Measurements from ENCODE around the gene PASK. TPM values are rescaled to one million over a fixed set of nuclear protein-coding genes. Genes with fewer than 3 reads are reported as not detected.

Gene PASK
- total and polyA plus RNA-seq, 10 donors = 8.0 to 35.6 (median 17.6) TPM

- no peak overlapping the region for H3K27ac ChIP-seq
- peaks cover 0 to 74% (median 13%) of the 10 kb centered on the region in 6 donors for H3K36me3 ChIP-seq
- H3K27me3 ChIP-seq (replicated peaks in 1 of 7) = no peaks in the 10 kb centered on the region
- intact Hi-C loops (cut with DNase I; ENCODE audit: low total_unique reads) = no loop called here
- H3K9me3 ChIP-seq = no peaks in the 10 kb centered on the region
- 95 to 98% (median 95%) methylated on average over 16 of the region's 16 CpGs for WGBS, 5 donors
- TF ChIP-seq, protein P1, sequence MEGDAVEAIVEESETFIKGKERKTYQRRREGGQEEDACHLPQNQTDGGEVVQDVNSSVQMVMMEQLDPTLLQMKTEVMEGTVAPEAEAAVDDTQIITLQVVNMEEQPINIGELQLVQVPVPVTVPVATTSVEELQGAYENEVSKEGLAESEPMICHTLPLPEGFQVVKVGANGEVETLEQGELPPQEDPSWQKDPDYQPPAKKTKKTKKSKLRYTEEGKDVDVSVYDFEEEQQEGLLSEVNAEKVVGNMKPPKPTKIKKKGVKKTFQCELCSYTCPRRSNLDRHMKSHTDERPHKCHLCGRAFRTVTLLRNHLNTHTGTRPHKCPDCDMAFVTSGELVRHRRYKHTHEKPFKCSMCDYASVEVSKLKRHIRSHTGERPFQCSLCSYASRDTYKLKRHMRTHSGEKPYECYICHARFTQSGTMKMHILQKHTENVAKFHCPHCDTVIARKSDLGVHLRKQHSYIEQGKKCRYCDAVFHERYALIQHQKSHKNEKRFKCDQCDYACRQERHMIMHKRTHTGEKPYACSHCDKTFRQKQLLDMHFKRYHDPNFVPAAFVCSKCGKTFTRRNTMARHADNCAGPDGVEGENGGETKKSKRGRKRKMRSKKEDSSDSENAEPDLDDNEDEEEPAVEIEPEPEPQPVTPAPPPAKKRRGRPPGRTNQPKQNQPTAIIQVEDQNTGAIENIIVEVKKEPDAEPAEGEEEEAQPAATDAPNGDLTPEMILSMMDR (IDR thresholded peaks at IDR 0.05 in 8 of 11, conservative IDR thresholded peaks at IDR 0.05 in 3 of 11) = no peak
- no peak for TF ChIP-seq POLR2AphosphoS5 (IDR thresholded peaks at IDR 0.05)
- no peak for TF ChIP-seq POLR2A (IDR thresholded peaks at IDR 0.05)
- H3K4me3 ChIP-seq = no peak overlapping the region
- no peak for DNase-seq
- no peaks in the 10 kb centered on the region for H3K4me1 ChIP-seq
These were observed 10.8 kb downstream of the PASK start for GRCh38 chr2:241138471-241138870.

GRCh38 chr2:241137276-241138190, 11.7 kb downstream of the PASK start:
- DNase-seq = no peak
- 88 to 96% (median 92%) methylated on average over 20 to 24 of the region's 24 CpGs for WGBS, 5 donors

GRCh38 chr2:241136661-241137260, 12.5 kb downstream of the PASK start:
- Histone ChIP-seq H3K4me1 (no peaks in the 10 kb centered on the region), H3K9me3 (no peaks in the 10 kb centered on the region), H3K36me3 (peaks cover 0 to 75% (median 13%) of the 10 kb centered on the region in 6 donors), H3K4me3 (no peak overlapping the region), H3K27me3 (replicated peaks in 1 of 7) (no peaks in the 10 kb centered on the region), H3K27ac (no peak overlapping the region)
- no peak for DNase-seq
- WGBS, 5 donors = 94 to 98% (median 95%) methylated on average over 8 to 25 of the region's 25 CpGs
- intact Hi-C loops (cut with DNase I; ENCODE audit: low total_unique reads) = no loop called here
- TF ChIP-seq POLR2A (IDR thresholded peaks at IDR 0.05) (no peak), POLR2AphosphoS5 (IDR thresholded peaks at IDR 0.05) (no peak)
- TF ChIP-seq, protein P1 (IDR thresholded peaks at IDR 0.05 in 8 of 11, conservative IDR thresholded peaks at IDR 0.05 in 3 of 11) = no peak

More at GRCh38 chr2:241137276-241138190, 11.7 kb downstream of the PASK start:
- TF ChIP-seq POLR2AphosphoS5 (IDR thresholded peaks at IDR 0.05) = no peak
- TF ChIP-seq, protein P1 (IDR thresholded peaks at IDR 0.05 in 8 of 11, conservative IDR thresholded peaks at IDR 0.05 in 3 of 11) = no peak
- TF ChIP-seq POLR2A (IDR thresholded peaks at IDR 0.05) = no peak
- H3K36me3 ChIP-seq = peaks cover 0 to 81% (median 13%) of the 10 kb centered on the region in 6 donors
- no peaks in the 10 kb centered on the region for H3K27me3 ChIP-seq (replicated peaks in 1 of 7)
- intact Hi-C loops (cut with DNase I; ENCODE audit: low total_unique reads) = no loop called here
- no peak overlapping the region for H3K4me3 ChIP-seq
- H3K9me3 ChIP-seq = no peaks in the 10 kb centered on the region
- no peak overlapping the region for H3K27ac ChIP-seq
- H3K4me1 ChIP-seq = no peaks in the 10 kb centered on the region

DNA sequence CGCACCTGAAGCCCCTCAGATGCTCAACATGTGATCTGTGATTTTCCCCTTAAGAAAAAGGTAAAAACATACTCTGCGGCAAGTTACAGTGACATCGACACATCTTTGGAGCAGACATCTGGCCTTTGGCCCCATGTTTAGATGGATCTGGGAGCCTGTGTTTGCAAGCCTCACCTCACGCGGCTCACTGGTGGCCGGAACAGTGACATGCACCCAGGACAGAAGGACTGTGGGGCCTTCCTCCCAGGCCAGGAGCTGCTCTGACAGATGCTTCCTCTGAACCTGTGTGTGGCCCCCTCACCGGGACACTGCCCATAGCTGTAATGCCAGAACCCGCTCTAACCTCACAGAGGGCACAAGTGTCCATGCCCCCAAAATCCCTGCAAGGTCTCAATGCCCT, 13.1 kb downstream of the PASK start:
- Histone ChIP-seq H3K36me3 (peaks cover 0 to 75% (median 13%) of the 10 kb centered on the region in 6 donors), H3K27me3 (replicated peaks in 1 of 7) (no peaks in the 10 kb centered on the region), H3K27ac (no peak overlapping the region), H3K4me1 (no peaks in the 10 kb centered on the region), H3K4me3 (no peak overlapping the region), H3K9me3 (no peaks in the 10 kb centered on the region)
- 95 to 100% (median 98%) methylated on average over 8 of the region's 8 CpGs for WGBS, 5 donors
- no peak for DNase-seq
- intact Hi-C loops (cut with DNase I; ENCODE audit: low total_unique reads) = no loop called here
- TF ChIP-seq, protein P1 (IDR thresholded peaks at IDR 0.05 in 8 of 11, conservative IDR thresholded peaks at IDR 0.05 in 3 of 11) = no peak
- TF ChIP-seq POLR2A (IDR thresholded peaks at IDR 0.05) (no peak), POLR2AphosphoS5 (IDR thresholded peaks at IDR 0.05) (no peak)

Measured in spleen (tissue), 11 donors.